ENCODE results near the gene ATG7.

DNA sequence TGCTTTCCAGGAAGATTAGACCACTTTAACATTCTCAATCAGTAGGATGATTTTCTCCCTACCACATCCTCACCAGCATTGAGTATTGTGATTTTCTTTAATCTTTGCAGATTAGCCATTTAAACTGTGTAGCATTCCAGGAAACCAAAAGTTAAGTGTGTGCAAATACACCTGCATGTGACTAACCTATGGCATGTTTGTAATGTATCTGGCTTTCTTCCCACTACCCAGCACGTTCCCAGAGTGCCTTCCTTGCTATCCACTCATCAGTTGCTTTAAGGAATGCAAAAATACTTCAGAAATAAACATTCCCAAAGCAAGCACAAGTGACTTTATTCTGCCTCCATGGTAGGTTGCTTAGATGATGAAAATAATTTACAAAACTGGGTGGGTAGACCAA is 74.2 kb downstream of the ATG7 start:
- TF ChIP-seq ZNF274 (IDR thresholded peaks at IDR 0.05; ENCODE audit: low read depth, low read length) = no peak
- no peak for TF ChIP-seq SUZ12 (IDR thresholded peaks at IDR 0.05; ENCODE audit: extremely low read depth, insufficient read depth, insufficient read length)
- no peak for TF ChIP-seq YY1 (IDR thresholded peaks at IDR 0.05; ENCODE audit: insufficient read depth, insufficient read length)
